WTC11 (cell line): ENCODE data around the gene STX19. TPM values are rescaled to one million over a fixed set of nuclear protein-coding genes. Genes with fewer than 3 reads are reported as not detected.

Source experiments
- ATAC-seq: fragments of 200-7000 bp; cut with Tn5 transposase; 2 replicates; pipeline ENCODE4 v1.10.0; 2021; ENCODE audit warnings: mild to moderate bottlenecking, moderate library complexity
- CTCF ChIA-PET: fragments of 300-600 bp; sonication (Branson Sonifier 250); formaldehyde crosslinking; loops from one replicate; lab custom pipeline; 2021; ENCODE audit warnings: antibody characterized with exemption; lab: Charles Lee
- POLR2A ChIA-PET: fragments of 350-600 bp; sonication (Branson Sonifier 250); formaldehyde crosslinking; loops from one replicate; lab custom pipeline; 2021; ENCODE audit warnings: antibody characterized with exemption; lab: Charles Lee
- DNase-seq: peaks from one replicate; pipeline ENCODE4 v3.0.0; 2021; ENCODE audit warnings: low spot score
- H3K27ac Mint-ChIP-seq: 2 replicates; pipeline ENCODE4 v1.8.0; 2021; ENCODE audit warnings: mixed read lengths
- H3K27me3 Mint-ChIP-seq: 2 replicates; pipeline ENCODE4 v1.8.0; 2021; ENCODE audit warnings: low read depth, mild to moderate bottlenecking, moderate library complexity, mixed read lengths
- H3K36me3 Mint-ChIP-seq: 2 replicates; pipeline ENCODE4 v1.8.0; 2021; ENCODE audit warnings: mixed read lengths
- H3K4me1 Mint-ChIP-seq: 2 replicates; pipeline ENCODE4 v1.8.0; 2022; ENCODE audit warnings: mixed read lengths
- H3K4me3 Mint-ChIP-seq: 2 replicates; pipeline ENCODE4 v1.8.0; 2021; ENCODE audit warnings: mild to moderate bottlenecking, moderate library complexity, mixed read lengths
- H3K9me3 Mint-ChIP-seq: 2 replicates; pipeline ENCODE4 v1.8.0; 2021; ENCODE audit warnings: mixed read lengths
- ESRRA ChIP-seq: sonication (generic); formaldehyde crosslinking; IDR thresholded peaks from 2 replicates; pipeline ENCODE4 v1.8.1; 2022; ENCODE audit warnings: mild to moderate bottlenecking, missing genetic modification reagents, borderline replicate concordance
- ETV6 ChIP-seq: sonication (generic); formaldehyde crosslinking; IDR thresholded peaks from 2 replicates; pipeline ENCODE4 v1.8.1; 2022; ENCODE audit warnings: mild to moderate bottlenecking, missing genetic modification reagents
- FOXK1 ChIP-seq: sonication (generic); formaldehyde crosslinking; IDR thresholded peaks from 2 replicates; pipeline ENCODE4 v1.8.0; 2022; ENCODE audit warnings: mild to moderate bottlenecking, moderate library complexity, missing genetic modification reagents
- GABPB1 ChIP-seq: sonication (generic); formaldehyde crosslinking; IDR thresholded peaks from 2 replicates; pipeline ENCODE4 v1.8.1; 2023; ENCODE audit warnings: mild to moderate bottlenecking, missing genetic modification reagents
- NR1H2 ChIP-seq: sonication (generic); formaldehyde crosslinking; IDR thresholded peaks from 2 replicates; pipeline ENCODE4 v1.9.0; 2021; ENCODE audit warnings: mild to moderate bottlenecking, moderate library complexity, missing genetic modification reagents
- NR3C1 ChIP-seq: sonication (generic); formaldehyde crosslinking; conservative IDR thresholded peaks from 2 replicates; pipeline ENCODE4 v1.8.1; 2023; ENCODE audit warnings: low read depth, mild to moderate bottlenecking, missing genetic modification reagents
- OVOL2 ChIP-seq: fragments of 250-450 bp; sonication (Bioruptor Pico); IDR thresholded peaks from 2 replicates; pipeline ENCODE4 v1.9.0; 2021; ENCODE audit warnings: mild to moderate bottlenecking, borderline replicate concordance
- PRRX2 ChIP-seq: fragments of 250-450 bp; sonication (Bioruptor Pico); IDR thresholded peaks from 2 replicates; pipeline ENCODE4 v1.8.0; 2021; ENCODE audit warnings: mild to moderate bottlenecking
- SMAD4 ChIP-seq: sonication (generic); formaldehyde crosslinking; IDR thresholded peaks from 2 replicates; pipeline ENCODE4 v1.8.0; 2022; ENCODE audit warnings: mild to moderate bottlenecking, missing genetic modification reagents
- TCF7 ChIP-seq: sonication (generic); formaldehyde crosslinking; IDR thresholded peaks from 2 replicates; pipeline ENCODE4 v1.8.0; 2022; ENCODE audit warnings: mild to moderate bottlenecking, low read depth, missing genetic modification reagents, moderate library complexity
- TEAD1 ChIP-seq: sonication (generic); formaldehyde crosslinking; IDR thresholded peaks from 2 replicates; pipeline ENCODE4 v1.8.0; 2022; ENCODE audit warnings: mild to moderate bottlenecking, missing genetic modification reagents
- TEAD4 ChIP-seq: sonication (generic); formaldehyde crosslinking; IDR thresholded peaks from 2 replicates; pipeline ENCODE4 v1.8.0; 2022; ENCODE audit warnings: mild to moderate bottlenecking, missing genetic modification reagents
- ZNF121 ChIP-seq: sonication (generic); formaldehyde crosslinking; IDR thresholded peaks from 2 replicates; pipeline ENCODE4 v1.8.0; 2023; ENCODE audit warnings: missing genetic modification reagents
- ZNF263 ChIP-seq: sonication (generic); formaldehyde crosslinking; IDR thresholded peaks from 2 replicates; pipeline ENCODE4 v1.8.1; 2022; ENCODE audit warnings: low read depth, mild to moderate bottlenecking, moderate library complexity, missing genetic modification reagents
- ZNF671 ChIP-seq: fragments of 250-450 bp; sonication (Bioruptor Pico); IDR thresholded peaks from 2 replicates; pipeline ENCODE4 v1.8.0; 2021; ENCODE audit warnings: mild to moderate bottlenecking
- total RNA-seq: library from RNA; stranded (reverse); gene quantifications from 3 replicates; pipeline ENCODE4 v1.2.3, GENCODE V29; 2021
- TF ChIP-seq, protein P1 (sequence below): sonication (generic); formaldehyde crosslinking; IDR thresholded peaks from 2 replicates; pipeline ENCODE4 v1.8.0; 2022; ENCODE audit warnings: mild to moderate bottlenecking, missing genetic modification reagents
- TF ChIP-seq, protein P2 (sequence below): sonication (generic); formaldehyde crosslinking; IDR thresholded peaks from 2 replicates; pipeline ENCODE4 v1.8.1; 2022; ENCODE audit warnings: low read depth, mild to moderate bottlenecking, moderate library complexity, missing genetic modification reagents, borderline replicate concordance
- TF ChIP-seq, protein P3 (sequence below): sonication (generic); formaldehyde crosslinking; IDR thresholded peaks from 2 replicates; pipeline ENCODE4 v1.8.0; 2022; ENCODE audit warnings: missing genetic modification reagents
- TF ChIP-seq, protein P4 (sequence below): sonication (generic); formaldehyde crosslinking; IDR thresholded peaks from 2 replicates; pipeline ENCODE4 v1.8.1; 2023; ENCODE audit warnings: mild to moderate bottlenecking, missing genetic modification reagents
- TF ChIP-seq, protein P5 (sequence below): fragments of 200-600 bp; IDR thresholded peaks from 2 replicates; pipeline ENCODE4 v1.8.0; 2022; ENCODE audit warnings: antibody characterized with exemption
- TF ChIP-seq, protein P6 (sequence below): sonication (generic); formaldehyde crosslinking; IDR thresholded peaks from 2 replicates; pipeline ENCODE4 v1.8.0; 2022; ENCODE audit warnings: mild to moderate bottlenecking, missing genetic modification reagents
- TF ChIP-seq, protein P7 (sequence below): sonication (generic); formaldehyde crosslinking; IDR thresholded peaks from 2 replicates; pipeline ENCODE4 v1.8.0; 2022; ENCODE audit warnings: mild to moderate bottlenecking, missing genetic modification reagents
- TF ChIP-seq, protein P8 (sequence below): sonication (generic); formaldehyde crosslinking; IDR thresholded peaks from 2 replicates; pipeline ENCODE4 v1.8.1; 2023; ENCODE audit warnings: mild to moderate bottlenecking, moderate library complexity, missing genetic modification reagents

The STX19 gene
- total RNA-seq, 1 experiment from 2014 or later: not detected

DNA sequence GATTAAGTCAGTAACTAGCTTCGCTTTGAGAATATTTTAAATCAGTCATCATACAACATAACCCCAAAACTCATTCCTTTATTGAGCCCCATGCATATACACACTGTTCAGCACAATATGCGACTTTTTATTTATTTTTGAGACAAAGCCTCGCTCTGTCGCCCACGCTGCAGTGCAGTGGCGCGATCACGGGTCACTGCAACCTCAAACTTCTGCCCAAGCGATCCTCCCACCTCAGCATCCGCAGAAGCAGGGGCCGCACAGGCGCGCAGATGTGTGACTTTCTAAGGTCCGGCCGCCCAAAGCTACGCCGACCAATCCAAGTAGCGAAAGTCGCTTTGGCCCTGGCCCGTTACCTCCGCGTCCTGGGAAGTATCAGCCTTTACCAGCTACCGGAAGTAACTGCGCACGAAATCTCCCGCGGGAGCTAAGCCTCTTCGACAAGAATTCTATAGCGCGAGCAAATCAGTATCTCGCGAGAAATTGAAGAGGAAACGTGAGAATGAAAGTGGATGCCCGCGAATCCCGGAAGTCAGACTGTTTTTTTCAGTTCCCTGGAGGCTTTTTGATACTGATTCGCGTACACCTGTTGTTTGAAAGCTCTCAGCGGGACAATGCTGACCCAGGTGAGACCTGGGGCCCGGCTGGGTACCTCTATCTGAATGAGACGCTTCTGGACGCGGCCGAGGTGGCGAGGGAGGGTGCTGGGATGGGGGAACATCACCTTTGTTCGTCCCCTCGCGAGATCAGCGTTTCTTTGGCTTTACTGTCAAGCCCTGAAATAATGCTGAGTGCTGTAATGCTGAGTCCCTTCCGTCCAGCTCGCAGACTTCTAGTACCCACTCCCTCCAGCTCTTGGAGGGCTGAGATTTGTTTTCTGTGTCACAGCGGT is 34.4 kb upstream of the STX19 start, which contains the start of the genes DHFR2 and NSUN3:
TSS of gene DHFR2 (minus strand) at position 404 of the 892 bp plus-strand sequence. CDS start 1,405 bp downstream, outside the sequence.
TSS of gene NSUN3 (plus strand) at position 549 of the 892 bp plus-strand sequence. CDS start at position 615, 66 bp downstream.
- ATAC-seq: peak; percentile 96
- H3K4me1 Mint-ChIP-seq: peaks cover 11% of the 10 kb centered on the region
- H3K36me3 Mint-ChIP-seq: peaks cover 2% of the 10 kb centered on the region; the same call in 1 of the 2 replicates
- H3K27me3 Mint-ChIP-seq: no peaks in the 10 kb centered on the region
- H3K4me3 Mint-ChIP-seq: peak within 1 kb of the TSS; percentile 97
- peak; percentile 88 for DNase-seq
- ChIA-PET CTCF (interaction anchor here (0.9 to 1.8 kb wide), 4 partner anchors 25 to 89 kb away, joined by 3 to 6 read pairs (median 3); partner anchors contain the start of gene PROS1), POLR2A (interaction anchor here (0.6 to 1.2 kb wide), 2 partner anchors 32 to 83 kb away, joined by 3 read pairs; partner anchors contain the start of gene ARL13B)
- no peaks in the 10 kb centered on the region for H3K9me3 Mint-ChIP-seq
- H3K27ac Mint-ChIP-seq: peak within 1 kb of the TSS; percentile 99
- TF ChIP-seq SMAD4 (CRISPR knock-in tag) (no peak), NR1H2 (no peak), TCF7 (CRISPR knock-in tag) (no peak), GABPB1 (CRISPR knock-in tag) (peak; percentile 11; the same call in 1 of the 2 replicates), ETV6 (CRISPR knock-in tag) (0 out of 2 replicates have a peak, but pooled peaks have one; percentile 14), ZNF263 (CRISPR knock-in tag) (no peak), TEAD4 (no peak), OVOL2 (CRISPR knock-in tag) (no peak), ZNF121 (CRISPR knock-in tag) (peak; percentile 92), PRRX2 (CRISPR knock-in tag) (no peak), NR3C1 (CRISPR knock-in tag) (no peak), FOXK1 (CRISPR knock-in tag) (peak; percentile 52; the same call in 1 of the 2 replicates), TEAD1 (CRISPR knock-in tag) (no peak), ZNF671 (CRISPR knock-in tag) (no peak), ESRRA (CRISPR knock-in tag) (no peak)
- TF ChIP-seq, protein P1, sequence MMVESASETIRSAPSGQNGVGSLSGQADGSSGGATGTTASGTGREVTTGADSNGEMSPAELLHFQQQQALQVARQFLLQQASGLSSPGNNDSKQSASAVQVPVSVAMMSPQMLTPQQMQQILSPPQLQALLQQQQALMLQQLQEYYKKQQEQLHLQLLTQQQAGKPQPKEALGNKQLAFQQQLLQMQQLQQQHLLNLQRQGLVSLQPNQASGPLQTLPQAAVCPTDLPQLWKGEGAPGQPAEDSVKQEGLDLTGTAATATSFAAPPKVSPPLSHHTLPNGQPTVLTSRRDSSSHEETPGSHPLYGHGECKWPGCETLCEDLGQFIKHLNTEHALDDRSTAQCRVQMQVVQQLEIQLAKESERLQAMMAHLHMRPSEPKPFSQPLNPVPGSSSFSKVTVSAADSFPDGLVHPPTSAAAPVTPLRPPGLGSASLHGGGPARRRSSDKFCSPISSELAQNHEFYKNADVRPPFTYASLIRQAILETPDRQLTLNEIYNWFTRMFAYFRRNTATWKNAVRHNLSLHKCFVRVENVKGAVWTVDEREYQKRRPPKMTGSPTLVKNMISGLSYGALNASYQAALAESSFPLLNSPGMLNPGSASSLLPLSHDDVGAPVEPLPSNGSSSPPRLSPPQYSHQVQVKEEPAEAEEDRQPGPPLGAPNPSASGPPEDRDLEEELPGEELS (CRISPR knock-in tag): 0 out of 2 replicates have a peak, but pooled peaks have one; percentile 18
- TF ChIP-seq, protein P2, sequence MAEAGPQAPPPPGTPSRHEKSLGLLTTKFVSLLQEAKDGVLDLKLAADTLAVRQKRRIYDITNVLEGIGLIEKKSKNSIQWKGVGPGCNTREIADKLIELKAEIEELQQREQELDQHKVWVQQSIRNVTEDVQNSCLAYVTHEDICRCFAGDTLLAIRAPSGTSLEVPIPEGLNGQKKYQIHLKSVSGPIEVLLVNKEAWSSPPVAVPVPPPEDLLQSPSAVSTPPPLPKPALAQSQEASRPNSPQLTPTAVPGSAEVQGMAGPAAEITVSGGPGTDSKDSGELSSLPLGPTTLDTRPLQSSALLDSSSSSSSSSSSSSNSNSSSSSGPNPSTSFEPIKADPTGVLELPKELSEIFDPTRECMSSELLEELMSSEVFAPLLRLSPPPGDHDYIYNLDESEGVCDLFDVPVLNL (CRISPR knock-in tag): no peak
- TF ChIP-seq, protein P3, sequence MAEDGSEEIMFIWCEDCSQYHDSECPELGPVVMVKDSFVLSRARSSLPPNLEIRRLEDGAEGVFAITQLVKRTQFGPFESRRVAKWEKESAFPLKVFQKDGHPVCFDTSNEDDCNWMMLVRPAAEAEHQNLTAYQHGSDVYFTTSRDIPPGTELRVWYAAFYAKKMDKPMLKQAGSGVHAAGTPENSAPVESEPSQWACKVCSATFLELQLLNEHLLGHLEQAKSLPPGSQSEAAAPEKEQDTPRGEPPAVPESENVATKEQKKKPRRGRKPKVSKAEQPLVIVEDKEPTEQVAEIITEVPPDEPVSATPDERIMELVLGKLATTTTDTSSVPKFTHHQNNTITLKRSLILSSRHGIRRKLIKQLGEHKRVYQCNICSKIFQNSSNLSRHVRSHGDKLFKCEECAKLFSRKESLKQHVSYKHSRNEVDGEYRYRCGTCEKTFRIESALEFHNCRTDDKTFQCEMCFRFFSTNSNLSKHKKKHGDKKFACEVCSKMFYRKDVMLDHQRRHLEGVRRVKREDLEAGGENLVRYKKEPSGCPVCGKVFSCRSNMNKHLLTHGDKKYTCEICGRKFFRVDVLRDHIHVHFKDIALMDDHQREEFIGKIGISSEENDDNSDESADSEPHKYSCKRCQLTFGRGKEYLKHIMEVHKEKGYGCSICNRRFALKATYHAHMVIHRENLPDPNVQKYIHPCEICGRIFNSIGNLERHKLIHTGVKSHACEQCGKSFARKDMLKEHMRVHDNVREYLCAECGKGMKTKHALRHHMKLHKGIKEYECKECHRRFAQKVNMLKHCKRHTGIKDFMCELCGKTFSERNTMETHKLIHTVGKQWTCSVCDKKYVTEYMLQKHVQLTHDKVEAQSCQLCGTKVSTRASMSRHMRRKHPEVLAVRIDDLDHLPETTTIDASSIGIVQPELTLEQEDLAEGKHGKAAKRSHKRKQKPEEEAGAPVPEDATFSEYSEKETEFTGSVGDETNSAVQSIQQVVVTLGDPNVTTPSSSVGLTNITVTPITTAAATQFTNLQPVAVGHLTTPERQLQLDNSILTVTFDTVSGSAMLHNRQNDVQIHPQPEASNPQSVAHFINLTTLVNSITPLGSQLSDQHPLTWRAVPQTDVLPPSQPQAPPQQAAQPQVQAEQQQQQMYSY (CRISPR knock-in tag): no peak
- TF ChIP-seq, protein P4, sequence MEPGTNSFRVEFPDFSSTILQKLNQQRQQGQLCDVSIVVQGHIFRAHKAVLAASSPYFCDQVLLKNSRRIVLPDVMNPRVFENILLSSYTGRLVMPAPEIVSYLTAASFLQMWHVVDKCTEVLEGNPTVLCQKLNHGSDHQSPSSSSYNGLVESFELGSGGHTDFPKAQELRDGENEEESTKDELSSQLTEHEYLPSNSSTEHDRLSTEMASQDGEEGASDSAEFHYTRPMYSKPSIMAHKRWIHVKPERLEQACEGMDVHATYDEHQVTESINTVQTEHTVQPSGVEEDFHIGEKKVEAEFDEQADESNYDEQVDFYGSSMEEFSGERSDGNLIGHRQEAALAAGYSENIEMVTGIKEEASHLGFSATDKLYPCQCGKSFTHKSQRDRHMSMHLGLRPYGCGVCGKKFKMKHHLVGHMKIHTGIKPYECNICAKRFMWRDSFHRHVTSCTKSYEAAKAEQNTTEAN (CRISPR knock-in tag): no peak
- TF ChIP-seq, protein P5, sequence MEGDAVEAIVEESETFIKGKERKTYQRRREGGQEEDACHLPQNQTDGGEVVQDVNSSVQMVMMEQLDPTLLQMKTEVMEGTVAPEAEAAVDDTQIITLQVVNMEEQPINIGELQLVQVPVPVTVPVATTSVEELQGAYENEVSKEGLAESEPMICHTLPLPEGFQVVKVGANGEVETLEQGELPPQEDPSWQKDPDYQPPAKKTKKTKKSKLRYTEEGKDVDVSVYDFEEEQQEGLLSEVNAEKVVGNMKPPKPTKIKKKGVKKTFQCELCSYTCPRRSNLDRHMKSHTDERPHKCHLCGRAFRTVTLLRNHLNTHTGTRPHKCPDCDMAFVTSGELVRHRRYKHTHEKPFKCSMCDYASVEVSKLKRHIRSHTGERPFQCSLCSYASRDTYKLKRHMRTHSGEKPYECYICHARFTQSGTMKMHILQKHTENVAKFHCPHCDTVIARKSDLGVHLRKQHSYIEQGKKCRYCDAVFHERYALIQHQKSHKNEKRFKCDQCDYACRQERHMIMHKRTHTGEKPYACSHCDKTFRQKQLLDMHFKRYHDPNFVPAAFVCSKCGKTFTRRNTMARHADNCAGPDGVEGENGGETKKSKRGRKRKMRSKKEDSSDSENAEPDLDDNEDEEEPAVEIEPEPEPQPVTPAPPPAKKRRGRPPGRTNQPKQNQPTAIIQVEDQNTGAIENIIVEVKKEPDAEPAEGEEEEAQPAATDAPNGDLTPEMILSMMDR: no peak
- TF ChIP-seq, protein P6, sequence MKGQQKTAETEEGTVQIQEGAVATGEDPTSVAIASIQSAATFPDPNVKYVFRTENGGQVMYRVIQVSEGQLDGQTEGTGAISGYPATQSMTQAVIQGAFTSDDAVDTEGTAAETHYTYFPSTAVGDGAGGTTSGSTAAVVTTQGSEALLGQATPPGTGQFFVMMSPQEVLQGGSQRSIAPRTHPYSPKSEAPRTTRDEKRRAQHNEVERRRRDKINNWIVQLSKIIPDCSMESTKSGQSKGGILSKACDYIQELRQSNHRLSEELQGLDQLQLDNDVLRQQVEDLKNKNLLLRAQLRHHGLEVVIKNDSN: no peak; the same call in 1 of the 2 replicates
- TF ChIP-seq, protein P7, sequence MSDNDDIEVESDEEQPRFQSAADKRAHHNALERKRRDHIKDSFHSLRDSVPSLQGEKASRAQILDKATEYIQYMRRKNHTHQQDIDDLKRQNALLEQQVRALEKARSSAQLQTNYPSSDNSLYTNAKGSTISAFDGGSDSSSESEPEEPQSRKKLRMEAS (CRISPR knock-in tag): peak; percentile 62; the same call in 1 of the 2 replicates
- TF ChIP-seq, protein P8, sequence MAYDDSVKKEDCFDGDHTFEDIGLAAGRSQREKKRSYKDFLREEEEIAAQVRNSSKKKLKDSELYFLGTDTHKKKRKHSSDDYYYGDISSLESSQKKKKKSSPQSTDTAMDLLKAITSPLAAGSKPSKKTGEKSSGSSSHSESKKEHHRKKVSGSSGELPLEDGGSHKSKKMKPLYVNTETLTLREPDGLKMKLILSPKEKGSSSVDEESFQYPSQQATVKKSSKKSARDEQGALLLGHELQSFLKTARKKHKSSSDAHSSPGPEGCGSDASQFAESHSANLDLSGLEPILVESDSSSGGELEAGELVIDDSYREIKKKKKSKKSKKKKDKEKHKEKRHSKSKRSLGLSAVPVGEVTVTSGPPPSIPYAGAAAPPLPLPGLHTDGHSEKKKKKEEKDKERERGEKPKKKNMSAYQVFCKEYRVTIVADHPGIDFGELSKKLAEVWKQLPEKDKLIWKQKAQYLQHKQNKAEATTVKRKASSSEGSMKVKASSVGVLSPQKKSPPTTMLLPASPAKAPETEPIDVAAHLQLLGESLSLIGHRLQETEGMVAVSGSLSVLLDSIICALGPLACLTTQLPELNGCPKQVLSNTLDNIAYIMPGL (CRISPR knock-in tag): no peak
